ENCODE measurements around the gene FRYL.

DNA sequence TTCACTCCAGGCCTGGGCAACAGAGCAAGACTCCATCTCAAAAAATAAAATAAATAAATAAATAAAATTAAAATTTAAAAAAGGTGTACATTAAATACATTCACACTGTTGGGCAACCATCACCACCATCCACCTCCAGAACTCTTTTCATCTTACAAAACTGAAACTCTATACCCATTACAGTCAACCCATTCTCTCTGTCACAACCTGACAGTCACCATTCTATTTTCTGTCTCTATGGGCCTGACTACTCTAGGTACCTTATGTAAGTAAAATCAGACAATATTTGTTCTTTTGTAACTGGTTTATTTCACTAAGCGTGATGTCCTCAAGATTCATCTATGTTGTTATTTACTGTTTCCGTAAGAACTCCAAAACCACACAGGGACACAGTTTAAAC lies 59.6 kb downstream of the FRYL start:
- TF ChIP-seq, protein P1, sequence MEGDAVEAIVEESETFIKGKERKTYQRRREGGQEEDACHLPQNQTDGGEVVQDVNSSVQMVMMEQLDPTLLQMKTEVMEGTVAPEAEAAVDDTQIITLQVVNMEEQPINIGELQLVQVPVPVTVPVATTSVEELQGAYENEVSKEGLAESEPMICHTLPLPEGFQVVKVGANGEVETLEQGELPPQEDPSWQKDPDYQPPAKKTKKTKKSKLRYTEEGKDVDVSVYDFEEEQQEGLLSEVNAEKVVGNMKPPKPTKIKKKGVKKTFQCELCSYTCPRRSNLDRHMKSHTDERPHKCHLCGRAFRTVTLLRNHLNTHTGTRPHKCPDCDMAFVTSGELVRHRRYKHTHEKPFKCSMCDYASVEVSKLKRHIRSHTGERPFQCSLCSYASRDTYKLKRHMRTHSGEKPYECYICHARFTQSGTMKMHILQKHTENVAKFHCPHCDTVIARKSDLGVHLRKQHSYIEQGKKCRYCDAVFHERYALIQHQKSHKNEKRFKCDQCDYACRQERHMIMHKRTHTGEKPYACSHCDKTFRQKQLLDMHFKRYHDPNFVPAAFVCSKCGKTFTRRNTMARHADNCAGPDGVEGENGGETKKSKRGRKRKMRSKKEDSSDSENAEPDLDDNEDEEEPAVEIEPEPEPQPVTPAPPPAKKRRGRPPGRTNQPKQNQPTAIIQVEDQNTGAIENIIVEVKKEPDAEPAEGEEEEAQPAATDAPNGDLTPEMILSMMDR (IDR thresholded peaks at IDR 0.05), result no peak
- TF ChIP-seq POLR2A (IDR thresholded peaks at IDR 0.05), result no peak
